ENCODE data around the gene OTOP1. TPM values are rescaled to one million over a fixed set of nuclear protein-coding genes. Genes with fewer than 3 reads are reported as not detected.

OTOP1 gene
- total and polyA plus RNA-seq, 2 of the 4 experiments (the other 2 are of a cell fraction), result not detected

GRCh38 chr4:4271912-4272311 is 45.2 kb upstream of the OTOP1 start:
- no peak overlapping the region for H3K23ac ChIP-seq (ENCODE audit: low read depth, low read length)
- H2AK9ac ChIP-seq (replicated peaks; ENCODE audit: low read depth, low read length, poor library complexity), result no peak overlapping the region
- H3K79me1 ChIP-seq (ENCODE audit: low read depth in 1 of 2, low read length in 2 of 2), result no peaks in the 10 kb centered on the region
- H3K18ac ChIP-seq (ENCODE audit: low read depth, low read length), result no peak overlapping the region
- H3K27me3 ChIP-seq (ENCODE audit: control insufficient read depth, insufficient read depth, low read length), result no peaks in the 10 kb centered on the region
- no peak overlapping the region for H3K4me2 ChIP-seq (ENCODE audit: low read depth, low read length)
- no peak overlapping the region for H2BK5ac ChIP-seq (ENCODE audit: low read depth, low read length, poor library complexity, severe bottlenecking)
- H3K27ac ChIP-seq (ENCODE audit: insufficient read depth, low read length), result no peak overlapping the region
- H2AK5ac ChIP-seq (ENCODE audit: low read depth, low read length), result no peak overlapping the region
- no peak overlapping the region for H4K91ac ChIP-seq (ENCODE audit: insufficient read depth, low read depth, low read length)
- H3K9me3 ChIP-seq (ENCODE audit: control insufficient read depth, insufficient read depth, low read length), result no peaks in the 10 kb centered on the region
- no peak overlapping the region for H3K4me3 ChIP-seq (ENCODE audit: insufficient read depth, low read depth, low read length)
- no CpG with 5 or more reads among the region's 10 CpGs for WGBS, 2 experiments (ENCODE audit: extremely low coverage in 2 of 2, insufficient read length in 1 of 2)
- H3K4me1 ChIP-seq (ENCODE audit: control insufficient read depth, insufficient read depth, low read length), result no peaks in the 10 kb centered on the region; the same call in 1 of the 2 replicates
- H2BK15ac ChIP-seq (ENCODE audit: low read depth, low read length), result no peak overlapping the region
- no peak overlapping the region for H3K4ac ChIP-seq (ENCODE audit: low read depth, low read length)
- dilution Hi-C loops (cut with HindIII; ENCODE audit: low sequenced_read_pairs, unreplicated experiment) (no loop called here), intact Hi-C loops (cut with micrococcal nuclease) (no loop called here), in situ Hi-C loops (cut with MboI; ENCODE audit: low sequenced_read_pairs) (no loop called here)
- no peak overlapping the region for H3K56ac ChIP-seq (ENCODE audit: extremely low read depth, insufficient read depth, low read length)
- ATAC-seq (ENCODE audit: low read depth) (no peak), DNase-seq (no peak)
- H2BK120ac ChIP-seq (ENCODE audit: low read depth, low read length), result no peak overlapping the region
- H3K36me3 ChIP-seq (ENCODE audit: control insufficient read depth, insufficient read depth, low read length), result peaks cover 36% of the 10 kb centered on the region
- no TSS peak for BruUV-seq (replicated peaks)
- H2BK20ac ChIP-seq (ENCODE audit: low read depth, low read length), result no peak overlapping the region
- H3K9ac ChIP-seq (ENCODE audit: low read depth, low read length), result no peak overlapping the region
- TF ChIP-seq CEBPB (IDR thresholded peaks at IDR 0.05; ENCODE audit: low read depth, low read length), result peak; percentile 83
- TF ChIP-seq BHLHE40 (IDR thresholded peaks at IDR 0.05; ENCODE audit: low read depth, low read length), result no peak
- POLR2A ChIA-PET (ENCODE audit: unreplicated experiment), result no interaction called here
- no peak overlapping the region for H3K14ac ChIP-seq (replicated peaks; ENCODE audit: low read depth, low read length)
- no peak overlapping the region for H4K5ac ChIP-seq (ENCODE audit: low read depth, low read length)
- no peaks in the 10 kb centered on the region for H3K9me1 ChIP-seq (ENCODE audit: insufficient read depth, low read length)
- CTCF ChIA-PET, result no interaction called here
- H4K20me1 ChIP-seq (ENCODE audit: insufficient read depth, low read length), result no peaks in the 10 kb centered on the region
- no peak overlapping the region for H4K8ac ChIP-seq (ENCODE audit: low read depth in 2 of 2, low read length in 2 of 2)
- H2AFZ ChIP-seq (replicated peaks; ENCODE audit: low read length, poor library complexity), result no peak overlapping the region

Measured in IMR-90 (cell line).